ENCODE results near the gene CCDC187.

- TF ChIP-seq CTCF (IDR thresholded peaks at IDR 0.05; ENCODE audit: poor library complexity, severe bottlenecking) (no peak), POLR2AphosphoS5 (IDR thresholded peaks at IDR 0.05) (no peak), SMC3 (conservative IDR thresholded peaks at IDR 0.05; ENCODE audit: poor library complexity) (no peak)
Observed at GRCh38 chr9:136329636-136330405, 25.9 kb upstream of the CCDC187 start.

All from neural cell (in vitro differentiated cells).